DMS53 (cell line): ENCODE data around the gene RCAN1.

ENCODE experiments used
- DNase-seq: peaks from one replicate; lab custom pipeline; 2025; lab: John Stamatoyannopoulos, UW

RCAN1 gene

GRCh38 chr21:34537838-34538237 is 77.1 kb downstream of the RCAN1 start:
- no peak for DNase-seq

DNA sequence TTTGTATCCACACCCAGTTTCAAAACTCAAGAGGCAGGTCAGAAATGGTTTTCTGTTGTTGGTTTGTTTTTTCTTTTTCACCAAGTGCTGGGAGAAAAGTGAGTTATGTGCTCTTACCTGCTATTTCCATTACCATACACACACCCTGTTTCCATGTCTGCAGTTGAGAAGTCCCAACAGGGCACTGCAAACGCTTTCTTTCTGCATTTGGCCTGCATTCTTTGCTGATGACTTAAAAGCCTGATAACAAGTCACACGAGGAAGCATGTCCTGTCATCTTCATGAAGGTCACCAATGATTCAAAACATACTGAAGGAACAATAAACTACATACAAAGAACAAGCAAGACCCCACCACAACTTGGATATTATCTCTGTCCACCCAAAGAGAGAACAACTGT is 78.1 kb downstream of the RCAN1 start:
- no peak for DNase-seq

- DNase-seq: no peak
Observed at GRCh38 chr21:34536311-34536710, 78.6 kb downstream of the RCAN1 start.

- DNase-seq: no peak
Observed at GRCh38 chr21:34535886-34536285, 79.0 kb downstream of the RCAN1 start.

GRCh38 chr21:34534522-34534921 is 80.4 kb downstream of the RCAN1 start:
- DNase-seq: no peak

GRCh38 chr21:34533938-34534337 is 81.0 kb downstream of the RCAN1 start:
- DNase-seq: no peak

DNA sequence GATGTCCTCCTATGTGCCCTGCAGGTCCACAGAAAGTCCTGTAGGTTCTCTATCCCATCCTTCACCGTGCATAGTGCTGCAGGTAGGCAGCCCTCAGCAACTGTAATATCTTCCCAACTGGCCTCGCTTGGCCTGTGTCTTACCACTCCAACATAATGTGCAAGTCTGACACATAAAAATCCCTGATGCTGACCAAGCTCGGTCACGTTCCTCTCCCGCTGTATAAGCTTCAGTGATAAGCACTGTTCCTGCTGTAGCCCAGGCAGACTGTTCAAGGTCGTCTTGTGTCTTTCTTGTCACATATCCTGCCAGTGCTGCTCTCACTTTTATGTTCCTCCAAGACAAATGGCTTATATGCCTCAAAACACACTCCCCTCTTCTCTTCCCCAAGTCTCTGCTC is 83.5 kb downstream of the RCAN1 start:
- no peak for DNase-seq

DNA sequence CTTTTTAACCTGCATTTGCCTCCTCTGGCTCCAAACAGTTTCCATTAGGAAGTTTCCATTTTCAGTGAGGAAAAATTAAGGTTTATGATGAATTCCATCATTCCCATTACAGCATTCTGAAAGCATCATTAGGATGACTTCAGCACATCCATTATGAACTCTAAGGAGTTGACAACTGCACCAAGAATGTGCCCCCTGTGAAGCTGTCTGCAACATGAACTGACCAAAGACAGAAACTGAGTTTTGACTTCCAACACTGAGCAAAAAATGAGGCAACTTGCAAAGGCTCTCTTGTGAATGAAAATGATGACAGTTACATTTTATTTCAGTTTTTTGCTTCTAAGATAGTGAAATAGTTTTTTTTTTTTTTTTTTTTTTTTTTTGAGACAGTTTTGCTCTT is 84.7 kb downstream of the RCAN1 start:
- DNase-seq: no peak

- DNase-seq: no peak
Observed at GRCh38 chr21:34528131-34528561, 86.8 kb downstream of the RCAN1 start.

- peak; percentile 75 for DNase-seq
Observed at GRCh38 chr21:34526618-34527290, 88.2 kb downstream of the RCAN1 start.

DNA sequence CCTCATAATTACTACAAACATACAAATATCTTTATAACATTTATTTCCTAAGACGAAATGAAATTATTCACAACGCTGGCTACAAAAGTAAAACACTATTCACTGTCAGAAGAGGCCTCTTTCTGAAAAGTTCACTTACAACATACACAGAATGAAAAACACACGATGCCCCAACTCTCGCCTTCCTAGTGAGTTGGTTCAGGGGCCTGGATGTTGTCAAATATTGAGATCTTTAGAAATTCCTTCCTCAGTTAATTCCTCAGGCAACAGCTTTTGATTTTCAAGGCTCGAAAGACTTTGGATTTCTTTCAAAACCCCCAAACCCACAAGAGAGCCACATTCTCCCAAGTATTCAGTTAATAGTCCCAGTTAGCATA is 88.7 kb downstream of the RCAN1 start:
- DNase-seq: no peak

- no peak for DNase-seq
Observed at GRCh38 chr21:34524646-34525601, 90.0 kb downstream of the RCAN1 start.

GRCh38 chr21:34523019-34523555 is 91.8 kb downstream of the RCAN1 start:
- DNase-seq: no peak

GRCh38 chr21:34522284-34522683 is 92.6 kb downstream of the RCAN1 start:
- peak; percentile 3 for DNase-seq

DNA sequence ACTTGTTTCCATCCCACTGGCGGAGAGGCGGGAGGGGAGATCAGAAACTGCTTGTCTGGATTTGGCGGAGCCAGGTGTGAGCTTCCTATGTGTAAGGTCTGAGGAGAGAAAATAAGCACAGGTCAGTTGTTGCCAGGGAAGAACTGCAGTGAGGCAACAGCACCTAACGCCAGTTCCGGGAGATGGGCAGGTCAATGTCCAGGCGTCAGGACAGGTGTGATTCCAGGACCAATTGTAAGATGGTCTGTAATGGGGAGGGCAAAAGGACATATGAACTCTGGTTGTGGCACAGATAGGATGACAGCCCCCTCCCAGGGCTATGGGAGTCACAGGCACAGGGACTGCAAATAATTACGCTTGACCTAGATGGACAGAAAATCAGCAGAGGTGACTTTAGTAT is 93.4 kb downstream of the RCAN1 start:
- DNase-seq: no peak

DNA sequence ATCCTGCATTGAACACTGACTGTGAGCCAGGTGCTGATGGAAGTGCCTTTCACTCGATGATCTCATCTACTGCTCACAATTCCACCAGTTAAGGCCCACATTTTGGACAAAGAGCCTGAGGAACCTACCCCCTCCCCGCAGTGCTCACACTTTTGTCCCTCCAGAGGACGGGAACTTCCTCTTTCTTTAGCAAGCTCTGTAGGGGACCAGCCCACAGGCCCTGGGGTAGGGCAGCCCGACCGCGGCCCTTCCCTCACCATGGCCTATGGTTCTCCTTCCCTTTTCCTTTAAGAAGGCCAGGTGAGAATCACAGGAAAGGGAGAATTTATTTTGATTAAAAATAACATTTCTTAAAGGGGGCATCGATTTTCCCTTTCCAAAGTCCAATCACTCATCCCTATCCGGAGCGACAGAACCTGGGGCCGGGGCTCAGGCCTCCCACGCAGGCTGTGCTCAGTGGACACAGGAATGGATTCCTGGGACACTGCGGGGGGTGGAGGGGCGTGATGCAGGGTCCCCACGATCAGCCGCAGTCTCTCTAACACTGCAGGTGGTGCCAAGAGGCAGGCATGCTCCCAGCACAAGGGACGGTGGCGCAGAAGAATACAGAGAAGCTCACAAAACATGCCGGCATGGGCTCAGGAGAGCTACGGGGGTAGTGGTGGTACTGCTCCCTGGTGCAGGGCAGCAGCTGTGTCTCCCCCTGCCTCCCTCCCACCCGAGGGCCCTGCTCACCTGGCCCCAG is 94.0 kb downstream of the RCAN1 start:
- no peak for DNase-seq

DNA sequence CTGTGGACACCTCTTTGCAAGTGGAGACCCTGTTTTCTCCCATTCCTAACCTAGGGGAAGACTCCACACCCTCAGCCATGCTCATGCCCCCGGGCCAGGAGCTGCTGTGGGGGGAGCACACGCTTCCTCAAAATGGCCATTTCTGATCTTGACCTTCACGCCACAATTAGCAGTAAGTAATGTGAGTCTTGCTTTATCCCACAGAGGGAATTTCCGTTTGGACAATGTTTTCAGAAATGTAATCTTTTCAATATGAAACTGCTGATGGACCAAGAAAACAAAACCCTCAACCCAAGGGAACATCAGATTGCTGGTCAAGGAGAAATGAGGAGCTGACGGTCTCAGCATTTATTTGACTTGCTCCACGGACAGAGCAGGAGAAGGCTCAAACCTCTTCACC is 94.6 kb downstream of the RCAN1 start:
- no peak for DNase-seq

DNA sequence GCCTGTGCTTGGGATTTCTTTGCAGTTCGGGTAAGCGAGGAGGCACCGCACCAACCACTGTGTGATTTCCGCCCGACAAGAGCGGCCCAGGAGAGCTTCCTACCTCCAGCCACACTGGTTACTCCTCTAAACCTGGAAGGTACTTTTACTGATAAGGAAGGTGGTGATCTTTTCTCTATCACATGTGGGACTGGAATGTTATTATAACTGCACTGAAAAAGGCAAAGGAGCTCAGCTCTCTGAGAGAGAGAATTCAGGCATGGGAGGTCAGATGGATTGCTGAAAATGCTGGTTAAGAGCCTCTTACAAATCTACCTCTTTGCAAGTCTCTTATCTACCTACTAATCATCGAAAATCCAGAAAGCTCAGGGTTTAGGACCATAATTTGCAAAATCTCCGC is 95.2 kb downstream of the RCAN1 start:
- no peak for DNase-seq

- DNase-seq: no peak
Observed at GRCh38 chr21:34519016-34519415, 95.9 kb downstream of the RCAN1 start.

GRCh38 chr21:34518301-34518700 is 96.6 kb downstream of the RCAN1 start:
- DNase-seq: no peak

- peak; percentile 50 for DNase-seq
Observed at GRCh38 chr21:34517491-34518245, 97.2 kb downstream of the RCAN1 start.

DNA sequence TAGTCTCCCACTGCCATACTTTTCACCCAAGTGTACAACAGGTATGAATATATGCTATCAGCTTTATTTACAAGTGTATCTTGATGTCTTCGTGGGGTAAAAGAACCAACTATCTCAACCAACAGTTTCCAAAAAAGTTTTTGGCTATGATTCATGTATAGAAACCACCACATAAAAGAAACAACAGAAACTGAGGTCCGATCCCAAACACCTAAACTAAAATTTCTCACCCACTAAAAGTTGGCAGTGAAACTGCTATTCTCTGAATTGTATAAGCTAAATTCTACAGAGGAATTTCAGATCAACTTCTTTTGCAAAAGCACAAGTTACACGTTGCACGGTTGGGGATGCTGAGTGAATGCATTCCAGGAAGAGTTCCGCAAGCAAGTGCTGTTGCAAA is 97.9 kb downstream of the RCAN1 start:
- no peak for DNase-seq
